ENCODE results near the gene NUDT17. TPM values are rescaled to one million over a fixed set of nuclear protein-coding genes. Genes with fewer than 3 reads are reported as not detected.

Gene NUDT17
- 7.9 TPM for polyA plus RNA-seq (2012; ENCODE audit: insufficient read depth, insufficient read length, low read depth)

GRCh38 chr1:145845514-145846161 is at the start of gene NUDT17:
Gene NUDT17, plus strand, starts transcription at chr1:145845630. Its CDS starts 11 bp downstream, at chr1:145845641.
- Histone ChIP-seq H3K36me3 (peaks cover 15% of the 10 kb centered on the region), H3K4me1 (no peaks in the 10 kb centered on the region), H3K27me3 (no peaks in the 10 kb centered on the region), H3K9me3 (no peaks in the 10 kb centered on the region), H3K4me3 (ENCODE audit: low read depth, low read length) (peak within 1 kb of the TSS; percentile 77)
- DNase-seq = peak; percentile 89
- TF ChIP-seq CTCF (IDR thresholded peaks at IDR 0.05; ENCODE audit: low read depth, low read length) = peak; percentile 96

GRCh38 chr1:145796753-145797152 is 48.7 kb upstream of the NUDT17 start:
- no peak for DNase-seq
- H3K4me3 ChIP-seq (ENCODE audit: low read depth, low read length) = no peak overlapping the region
- TF ChIP-seq CTCF (IDR thresholded peaks at IDR 0.05; ENCODE audit: low read depth, low read length) = no peak
- H3K4me1 ChIP-seq = no peaks in the 10 kb centered on the region
- no peaks in the 10 kb centered on the region for H3K27me3 ChIP-seq
- no peaks in the 10 kb centered on the region for H3K9me3 ChIP-seq
- H3K36me3 ChIP-seq = no peaks in the 10 kb centered on the region

GRCh38 chr1:145799806-145800205 is 45.6 kb upstream of the NUDT17 start:
- Histone ChIP-seq H3K9me3 (no peaks in the 10 kb centered on the region), H3K4me1 (no peaks in the 10 kb centered on the region), H3K36me3 (no peaks in the 10 kb centered on the region), H3K27me3 (no peaks in the 10 kb centered on the region), H3K4me3 (ENCODE audit: low read depth, low read length) (no peak overlapping the region)
- no peak for DNase-seq
- TF ChIP-seq CTCF (IDR thresholded peaks at IDR 0.05; ENCODE audit: low read depth, low read length) = no peak

- Histone ChIP-seq H3K36me3 (no peaks in the 10 kb centered on the region), H3K4me3 (ENCODE audit: low read depth, low read length) (no peak overlapping the region), H3K27me3 (no peaks in the 10 kb centered on the region), H3K9me3 (no peaks in the 10 kb centered on the region), H3K4me1 (no peaks in the 10 kb centered on the region)
- no peak for DNase-seq
- no peak for TF ChIP-seq CTCF (IDR thresholded peaks at IDR 0.05; ENCODE audit: low read depth, low read length)
These were observed 41.0 kb upstream of the NUDT17 start for GRCh38 chr1:145804235-145805045.

- Histone ChIP-seq H3K9me3 (no peaks in the 10 kb centered on the region), H3K27me3 (no peaks in the 10 kb centered on the region), H3K4me3 (ENCODE audit: low read depth, low read length) (no peak overlapping the region), H3K4me1 (no peaks in the 10 kb centered on the region), H3K36me3 (no peaks in the 10 kb centered on the region)
- DNase-seq = no peak
- TF ChIP-seq CTCF (IDR thresholded peaks at IDR 0.05; ENCODE audit: low read depth, low read length) = no peak
These were observed 40.4 kb upstream of the NUDT17 start for GRCh38 chr1:145805057-145805456.

- DNase-seq = no peak
- Histone ChIP-seq H3K9me3 (no peaks in the 10 kb centered on the region), H3K4me1 (no peaks in the 10 kb centered on the region), H3K27me3 (no peaks in the 10 kb centered on the region), H3K4me3 (ENCODE audit: low read depth, low read length) (no peak overlapping the region), H3K36me3 (no peaks in the 10 kb centered on the region)
- TF ChIP-seq CTCF (IDR thresholded peaks at IDR 0.05; ENCODE audit: low read depth, low read length) = no peak
These were observed 39.0 kb upstream of the NUDT17 start for GRCh38 chr1:145806408-145806807.
